GM20431 (cell line): ENCODE measurements around the gene BACH2.
"Not testable (repeated sequence)": the region's sequence is repeated elsewhere in the genome, so short reads cannot be mapped to it uniquely, and the experiment has no call there.

Experiments used
- in situ Hi-C: fragments of 300-500 bp; cut with MseI, MboI; formaldehyde crosslinking; loops from one replicate; pipeline ENCODE4 v1.15.0; 2020; ENCODE audit warnings: low sequenced_read_pairs; ENCODE audit not compliant: unreplicated experiment

The BACH2 gene

DNA sequence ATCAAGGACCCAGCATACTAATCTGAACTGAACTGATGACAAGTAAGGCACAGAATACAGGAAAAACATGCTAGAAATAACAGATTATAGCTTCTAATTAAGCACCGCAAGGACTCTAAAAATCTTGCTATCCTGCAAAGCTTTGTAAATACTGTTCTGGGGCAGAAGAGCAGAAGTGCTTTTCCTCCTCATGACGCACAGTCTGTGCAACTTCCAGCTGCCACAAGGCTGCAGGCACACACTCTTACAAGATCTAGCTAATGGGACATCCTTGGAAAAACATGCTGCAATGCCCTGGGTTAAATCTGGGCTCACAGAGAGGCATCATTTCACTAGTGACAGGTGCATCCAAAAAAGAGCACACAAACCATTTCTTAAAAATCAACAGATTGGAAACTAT lies 213.8 kb downstream of the BACH2 start:
- in situ Hi-C loops, result no loop called here

- in situ Hi-C loops, result no loop called here
Observed at GRCh38 chr6:90080876-90081481, 215.7 kb downstream of the BACH2 start.

DNA sequence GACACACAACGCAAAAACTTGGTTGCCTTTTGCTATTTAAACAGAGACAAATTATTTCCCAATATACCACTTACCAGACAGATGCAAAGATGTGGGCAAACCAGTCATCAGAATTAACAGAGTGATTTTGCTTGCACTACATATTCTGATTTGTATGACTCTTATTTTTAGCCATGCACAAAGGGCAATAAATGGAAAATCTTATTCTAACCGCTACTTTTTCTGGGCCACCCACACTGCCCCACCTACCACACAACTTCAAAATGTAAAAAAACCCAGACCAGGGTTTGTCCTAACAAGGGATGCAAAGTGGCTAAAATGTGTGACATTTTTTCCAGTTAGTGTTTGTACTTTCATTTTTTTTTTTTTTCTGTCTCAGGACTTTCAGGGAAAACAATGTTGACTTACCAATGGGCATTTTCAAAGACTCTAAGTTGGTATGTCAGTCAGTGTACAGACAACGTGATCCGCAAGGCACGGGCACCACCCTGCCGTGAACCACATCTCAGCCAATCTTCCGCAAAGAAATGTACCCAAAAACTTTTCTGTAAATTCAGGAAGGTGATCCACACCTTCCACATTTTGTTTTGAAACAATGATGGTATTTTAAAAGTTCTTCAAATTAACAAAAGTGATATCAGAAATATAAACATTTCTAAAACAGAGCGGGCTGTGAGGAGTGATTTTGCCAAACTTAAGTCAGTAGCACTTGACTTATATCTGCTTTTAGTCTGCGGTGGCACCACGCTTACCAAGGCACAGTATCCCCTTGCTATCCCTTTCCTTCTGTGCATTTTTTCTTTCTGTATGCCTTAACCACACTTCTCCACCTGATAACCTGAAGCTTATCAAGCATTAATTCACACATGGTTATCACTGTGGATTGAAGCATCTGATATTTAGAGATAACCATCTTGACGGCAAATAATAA lies 216.8 kb downstream of the BACH2 start:
- in situ Hi-C loops, result no loop called here

- in situ Hi-C loops, result no loop called here
Observed at GRCh38 chr6:90078513-90079289, 217.9 kb downstream of the BACH2 start.

DNA sequence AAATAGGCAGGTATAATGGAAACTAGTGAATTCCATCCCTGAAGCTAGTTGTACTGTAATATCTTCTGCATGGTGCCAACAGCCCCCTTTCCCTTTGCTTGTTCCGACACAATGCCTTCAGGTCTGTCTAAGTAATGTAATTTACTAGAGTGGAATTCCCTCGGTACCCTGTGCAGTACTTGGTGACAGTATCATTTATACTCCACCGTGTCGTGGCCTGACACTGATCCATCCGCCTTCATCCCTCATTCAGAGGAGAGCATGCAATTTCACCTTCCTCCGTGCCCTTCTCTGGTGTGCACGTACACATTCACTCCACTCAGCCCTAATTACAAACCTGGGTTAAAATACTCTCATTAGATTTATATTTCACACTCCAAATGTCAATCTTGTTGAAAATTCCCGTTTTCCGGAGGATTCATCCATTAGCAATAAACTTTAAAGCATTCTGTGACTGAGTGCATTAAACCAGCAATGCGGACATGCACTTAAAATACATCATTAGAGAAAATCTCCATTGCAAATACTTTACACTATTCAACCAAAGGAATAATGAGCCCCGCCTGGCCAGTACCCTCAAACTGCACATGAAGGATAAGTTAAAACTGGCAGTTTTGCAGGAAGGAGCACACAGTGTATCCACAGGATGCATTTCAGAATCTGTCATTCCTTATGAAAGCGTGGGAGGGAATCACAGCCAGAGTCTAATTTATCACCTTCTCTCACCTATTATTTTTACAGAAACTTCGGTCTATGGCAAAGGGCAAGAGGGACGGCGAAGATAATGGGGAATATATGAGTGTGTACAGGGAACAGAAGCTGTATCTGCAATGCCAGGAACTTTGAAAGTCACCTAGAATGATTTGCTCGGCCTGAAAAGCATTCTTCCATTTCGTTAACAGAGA lies 219.9 kb downstream of the BACH2 start:
- in situ Hi-C loops, result no loop called here

DNA sequence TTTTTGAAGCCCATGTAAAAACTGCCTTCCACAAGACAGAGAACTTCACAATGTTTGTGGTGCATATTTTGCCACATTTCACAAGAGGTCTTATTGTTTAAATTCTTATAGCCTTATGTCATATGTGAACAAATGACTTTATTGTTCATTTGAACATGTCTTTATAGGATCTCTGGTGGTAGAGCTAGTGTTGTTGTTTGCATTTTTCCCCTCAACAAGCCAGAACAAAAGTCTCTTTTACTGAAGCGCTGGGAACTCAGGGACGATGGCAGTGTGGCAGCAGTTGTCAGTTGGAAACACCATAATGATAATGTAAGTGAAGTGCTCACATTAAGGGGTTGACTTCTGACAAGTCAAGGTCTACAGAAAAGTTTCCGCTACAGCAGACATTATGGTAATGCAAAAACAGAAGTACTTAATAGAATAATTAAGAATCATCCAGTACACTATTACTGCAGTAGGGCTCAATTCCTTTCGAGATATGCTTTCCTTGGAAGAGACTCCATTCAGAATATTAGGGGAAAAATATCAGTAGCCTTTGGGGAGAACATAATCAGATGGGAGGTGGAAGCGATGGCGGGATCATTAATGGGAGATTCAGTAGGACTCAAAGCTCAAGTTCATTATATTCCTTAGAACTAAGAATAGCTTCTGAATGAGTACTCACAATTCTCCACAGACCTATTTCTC lies 222.3 kb downstream of the BACH2 start:
- in situ Hi-C loops, result no loop called here

DNA sequence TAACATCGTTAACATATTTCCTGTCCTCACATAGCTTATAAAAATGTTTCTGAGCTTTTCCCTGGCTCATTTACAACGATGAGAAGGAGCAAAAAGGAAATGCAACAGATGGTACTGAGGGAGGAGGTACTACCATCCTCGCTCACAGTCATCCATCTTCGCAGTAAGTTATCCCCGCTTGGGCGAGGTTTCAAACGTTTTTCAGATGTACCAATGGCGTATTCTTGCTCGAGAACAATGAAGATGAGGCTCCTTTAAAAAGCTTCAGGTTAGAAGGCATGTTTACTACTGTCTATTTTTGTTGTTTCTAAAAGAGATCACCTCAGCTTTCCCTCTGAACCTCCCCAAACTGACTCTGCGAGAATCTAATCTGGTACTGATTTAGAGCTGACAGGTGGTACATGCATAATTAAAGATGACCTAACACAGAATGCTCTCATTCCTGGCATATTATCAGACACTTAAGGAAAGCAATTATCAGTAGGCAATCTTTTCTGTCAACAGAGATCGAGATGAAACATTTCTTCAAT lies 223.6 kb downstream of the BACH2 start:
- in situ Hi-C loops, result no loop called here

- in situ Hi-C loops, result no loop called here
Observed at GRCh38 chr6:90072501-90072900, 224.1 kb downstream of the BACH2 start.

- in situ Hi-C loops, result no loop called here
Observed at GRCh38 chr6:90068703-90069523, 227.7 kb downstream of the BACH2 start.

- in situ Hi-C loops, result no loop called here
Observed at GRCh38 chr6:90068264-90068663, 228.4 kb downstream of the BACH2 start.

DNA sequence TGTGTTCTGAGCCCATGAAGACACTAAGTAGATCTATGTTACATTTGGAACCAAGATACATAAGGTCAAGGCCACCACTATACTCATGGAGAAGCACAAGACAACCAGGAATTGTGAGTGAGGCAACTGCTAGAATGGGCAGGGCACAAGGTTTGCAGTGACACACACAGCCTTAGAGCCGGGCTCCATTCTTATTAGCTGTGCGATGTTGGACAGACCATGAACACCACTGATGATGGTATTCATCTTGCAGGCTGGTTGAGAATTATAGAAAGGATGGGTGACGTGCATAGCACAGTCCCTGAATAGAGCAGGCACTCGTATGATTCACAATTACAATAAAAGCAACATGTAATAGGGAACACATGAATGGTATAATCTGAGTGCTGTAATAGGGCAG lies 229.9 kb downstream of the BACH2 start:
- in situ Hi-C loops, result no loop called here

GRCh38 chr6:90065173-90065572 lies 231.5 kb downstream of the BACH2 start:
- in situ Hi-C loops, result no loop called here

DNA sequence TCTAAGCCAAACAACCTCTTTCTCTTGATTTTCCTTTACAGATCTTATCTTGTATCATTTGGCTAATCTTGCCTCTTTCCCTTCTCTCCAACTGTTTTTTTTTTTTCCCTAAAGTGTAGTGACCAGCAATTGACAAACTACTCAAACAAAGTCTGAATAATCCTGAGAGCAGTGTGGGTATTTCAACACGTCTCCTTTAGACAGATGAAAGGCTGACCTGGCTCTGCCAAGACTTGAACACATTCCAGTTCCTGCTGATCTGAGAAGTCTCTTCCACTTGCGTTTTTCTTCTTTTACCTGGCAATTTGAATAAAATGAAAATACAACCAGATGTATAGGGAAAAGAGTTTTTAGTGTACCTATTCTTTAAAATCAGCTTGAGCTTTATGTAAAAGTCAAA lies 234.0 kb downstream of the BACH2 start:
- in situ Hi-C loops, result no loop called here

GRCh38 chr6:90062051-90062450 lies 234.6 kb downstream of the BACH2 start:
- in situ Hi-C loops, result no loop called here

DNA sequence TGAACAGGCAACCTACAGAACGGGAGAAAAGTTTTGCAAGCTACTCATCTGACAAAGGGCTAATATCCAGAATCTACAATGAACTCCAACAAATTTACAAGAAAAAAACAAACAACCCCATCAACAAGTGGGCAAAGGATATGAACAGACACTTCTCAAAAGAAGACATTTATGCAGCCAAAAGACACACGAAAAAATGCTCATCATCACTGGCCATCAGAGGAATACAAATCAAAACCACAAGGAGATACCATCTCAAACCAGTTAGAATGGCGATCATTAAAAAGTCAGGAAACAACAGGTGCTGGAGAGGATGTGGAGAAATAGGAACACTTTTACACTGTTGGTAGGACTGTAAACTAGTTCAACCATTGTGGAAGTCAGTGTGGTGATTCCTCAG lies 237.5 kb downstream of the BACH2 start:
- in situ Hi-C loops, result not testable (repeated sequence)

GRCh38 chr6:90055924-90056323 lies 240.7 kb downstream of the BACH2 start:
- in situ Hi-C loops, result not testable (repeated sequence)

GRCh38 chr6:90054193-90054592 lies 242.4 kb downstream of the BACH2 start:
- in situ Hi-C loops, result not testable (repeated sequence)

DNA sequence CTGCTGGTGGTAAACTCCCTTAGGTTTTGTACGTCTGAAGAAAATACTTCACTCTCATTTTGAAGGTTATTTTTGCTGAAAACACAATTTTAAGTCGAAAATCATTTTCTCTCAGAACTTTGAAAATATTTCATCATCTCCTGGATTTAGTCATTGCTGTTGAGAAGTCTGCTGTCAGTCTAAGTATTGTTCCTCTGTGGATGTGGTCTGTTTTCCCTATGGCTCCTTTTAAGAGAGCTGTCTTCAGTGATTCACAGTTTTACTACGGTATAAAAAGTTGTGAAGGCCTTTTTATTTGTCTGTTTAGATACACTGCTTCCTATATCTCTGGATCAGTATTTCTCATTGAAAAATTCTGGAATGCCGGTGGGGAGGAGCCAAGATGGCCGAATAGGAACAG lies 243.0 kb downstream of the BACH2 start:
- in situ Hi-C loops, result no loop called here
